Panc1 (cell line): Measurements from ENCODE around the gene IFI6.

ENCODE experiments used
- CTCF ChIP-seq: fragments of 450-650 bp; IDR thresholded peaks from 2 replicates; pipeline ENCODE4 v1.5.1; 2017; ENCODE audit warnings: mild to moderate bottlenecking
- POLR2AphosphoS5 ChIP-seq: IDR thresholded peaks from 2 replicates; pipeline ENCODE4 v1.6.1; 2012; ENCODE audit warnings: mild to moderate bottlenecking, low read depth, low read length, moderate library complexity

- no peak for TF ChIP-seq CTCF
- TF ChIP-seq POLR2AphosphoS5 = no peak
Measured at GRCh38 chr1:27616441-27616840, 55.6 kb downstream of the IFI6 start.
